Activated CD8-positive, alpha-beta T cell treated with anti-CD3 and anti-CD28 coated beads for 36 hours (primary cell): ENCODE results near the gene NRXN3. TPM values are rescaled to one million over a fixed set of nuclear protein-coding genes. Genes with fewer than 3 reads are reported as not detected.

Experiments
- ATAC-seq: fragments of 200-7000 bp; cut with Tn5 transposase; one replicate; pipeline ENCODE4 v1.10.0; 2021; ENCODE audit warnings: mild to moderate bottlenecking, moderate library complexity
- CTCF ChIA-PET: fragments of 350-600 bp; sonication (Branson Sonifier 250); formaldehyde crosslinking; loops from one replicate; lab custom pipeline; 2021; ENCODE audit warnings: antibody characterized with exemption; lab: Charles Lee
- POLR2A ChIA-PET: fragments of 350-600 bp; sonication (Branson Sonifier 250); formaldehyde crosslinking; loops from one replicate; lab custom pipeline; 2021; ENCODE audit warnings: antibody characterized with exemption; lab: Charles Lee
- DNase-seq: peaks from one replicate; pipeline ENCODE4 v3.0.0-alpha.2; 2020
- H3K27ac Mint-ChIP-seq: one replicate; pipeline ENCODE4 v1.8.0; 2021; ENCODE audit warnings: mild to moderate bottlenecking, mixed read lengths
- H3K27me3 Mint-ChIP-seq: one replicate; pipeline ENCODE4 v1.8.0; 2021; ENCODE audit warnings: mixed read lengths
- H3K36me3 Mint-ChIP-seq: one replicate; pipeline ENCODE4 v1.8.0; 2021; ENCODE audit warnings: low read depth, mixed read lengths
- H3K4me1 Mint-ChIP-seq: one replicate; pipeline ENCODE4 v1.8.0; 2021; ENCODE audit warnings: low read depth, mixed read lengths
- H3K4me3 Mint-ChIP-seq: one replicate; pipeline ENCODE4 v1.8.0; 2021; ENCODE audit warnings: mild to moderate bottlenecking, moderate library complexity, mixed read lengths
- H3K9me3 Mint-ChIP-seq: one replicate; pipeline ENCODE4 v1.8.0; 2021; ENCODE audit warnings: mixed read lengths
- intact Hi-C: fragments of 100-400 bp; cut with micrococcal nuclease; formaldehyde crosslinking; loops from one replicate; pipeline ENCODE4 v1.10.0; 2022
- total RNA-seq, 2 experiments: library from RNA; stranded (reverse); gene quantifications; one replicate each; pipeline ENCODE4 v1.2.3, GENCODE V29; 2021
- TF ChIP-seq, protein P1 (sequence below): fragments of 200-600 bp; IDR thresholded peaks from one replicate; pipeline ENCODE4 v1.8.0; 2022; ENCODE audit warnings: antibody characterized with exemption, mild to moderate bottlenecking

NRXN3 gene
- total RNA-seq, 2 experiments from 2014 or later = not detected

DNA sequence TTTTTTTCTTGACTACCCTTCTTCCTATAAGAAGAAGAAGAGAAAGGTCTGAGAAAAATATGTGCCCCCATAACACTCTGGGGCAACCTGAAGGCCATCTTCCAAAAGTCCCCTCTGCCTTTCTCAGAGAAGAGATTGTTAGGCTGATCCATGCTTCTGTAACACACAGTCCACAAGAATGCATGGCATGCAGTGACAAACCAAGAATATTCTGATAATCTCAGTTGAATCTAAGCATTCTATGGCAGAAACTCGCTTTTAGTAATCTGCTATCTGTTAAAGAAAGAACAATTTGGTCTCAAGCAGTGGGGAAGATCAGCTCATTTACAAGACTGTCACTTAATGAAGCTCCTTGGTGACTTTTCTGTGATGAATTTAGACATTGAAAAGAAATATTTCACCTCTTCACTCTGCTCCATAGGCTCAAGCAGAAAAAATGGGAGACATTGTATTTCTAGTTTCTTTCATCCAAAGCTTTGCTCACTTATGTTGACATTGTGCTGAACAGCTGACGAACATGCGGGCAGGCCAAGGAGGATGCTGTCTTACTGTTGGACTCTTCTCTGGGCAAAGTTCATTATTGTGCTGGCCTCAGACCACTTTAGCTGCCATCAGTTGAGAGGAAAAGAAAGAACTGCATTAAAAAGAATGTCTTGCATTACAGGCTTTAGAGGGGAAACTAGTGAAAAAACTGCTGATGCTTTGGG is 1084.0 kb downstream of the NRXN3 start:
- H3K27me3 Mint-ChIP-seq = no peaks in the 10 kb centered on the region
- no peak overlapping the region for H3K27ac Mint-ChIP-seq
- no peaks in the 10 kb centered on the region for H3K4me1 Mint-ChIP-seq
- no peaks in the 10 kb centered on the region for H3K36me3 Mint-ChIP-seq
- TF ChIP-seq, protein P1, sequence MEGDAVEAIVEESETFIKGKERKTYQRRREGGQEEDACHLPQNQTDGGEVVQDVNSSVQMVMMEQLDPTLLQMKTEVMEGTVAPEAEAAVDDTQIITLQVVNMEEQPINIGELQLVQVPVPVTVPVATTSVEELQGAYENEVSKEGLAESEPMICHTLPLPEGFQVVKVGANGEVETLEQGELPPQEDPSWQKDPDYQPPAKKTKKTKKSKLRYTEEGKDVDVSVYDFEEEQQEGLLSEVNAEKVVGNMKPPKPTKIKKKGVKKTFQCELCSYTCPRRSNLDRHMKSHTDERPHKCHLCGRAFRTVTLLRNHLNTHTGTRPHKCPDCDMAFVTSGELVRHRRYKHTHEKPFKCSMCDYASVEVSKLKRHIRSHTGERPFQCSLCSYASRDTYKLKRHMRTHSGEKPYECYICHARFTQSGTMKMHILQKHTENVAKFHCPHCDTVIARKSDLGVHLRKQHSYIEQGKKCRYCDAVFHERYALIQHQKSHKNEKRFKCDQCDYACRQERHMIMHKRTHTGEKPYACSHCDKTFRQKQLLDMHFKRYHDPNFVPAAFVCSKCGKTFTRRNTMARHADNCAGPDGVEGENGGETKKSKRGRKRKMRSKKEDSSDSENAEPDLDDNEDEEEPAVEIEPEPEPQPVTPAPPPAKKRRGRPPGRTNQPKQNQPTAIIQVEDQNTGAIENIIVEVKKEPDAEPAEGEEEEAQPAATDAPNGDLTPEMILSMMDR = no peak
- H3K9me3 Mint-ChIP-seq = no peaks in the 10 kb centered on the region
- ATAC-seq (no peak), DNase-seq (no peak)
- intact Hi-C loops = no loop called here
- ChIA-PET POLR2A (no interaction called here), CTCF (no interaction called here)
- H3K4me3 Mint-ChIP-seq = no peak overlapping the region

DNA sequence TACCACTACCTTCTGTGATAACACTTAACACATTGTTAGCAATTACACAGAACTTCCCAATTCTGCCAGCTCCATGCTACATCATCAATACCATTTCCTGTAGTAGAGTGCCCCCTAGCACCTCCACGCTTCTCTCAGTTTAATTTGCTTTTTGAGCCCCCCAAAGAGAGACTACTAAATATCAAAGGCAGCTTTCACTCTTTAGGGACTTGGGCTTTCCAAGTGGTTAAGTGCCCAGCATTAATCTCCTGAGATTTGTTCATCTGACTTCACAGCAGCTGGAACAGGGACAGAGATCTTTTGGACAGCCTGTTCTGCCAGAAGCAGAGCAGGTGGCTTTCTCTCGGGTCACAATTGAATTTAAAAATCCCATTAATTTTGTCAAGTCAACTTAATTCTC is 1086.2 kb downstream of the NRXN3 start:
- Mint-ChIP-seq H3K4me1 (no peaks in the 10 kb centered on the region), H3K27ac (no peak overlapping the region), H3K4me3 (no peak overlapping the region), H3K36me3 (no peaks in the 10 kb centered on the region), H3K27me3 (no peaks in the 10 kb centered on the region), H3K9me3 (no peaks in the 10 kb centered on the region)
- DNase-seq (no peak), ATAC-seq (no peak)
- intact Hi-C loops = no loop called here
- POLR2A ChIA-PET = no interaction called here
- TF ChIP-seq, protein P1 = no peak
- CTCF ChIA-PET = no interaction called here

DNA sequence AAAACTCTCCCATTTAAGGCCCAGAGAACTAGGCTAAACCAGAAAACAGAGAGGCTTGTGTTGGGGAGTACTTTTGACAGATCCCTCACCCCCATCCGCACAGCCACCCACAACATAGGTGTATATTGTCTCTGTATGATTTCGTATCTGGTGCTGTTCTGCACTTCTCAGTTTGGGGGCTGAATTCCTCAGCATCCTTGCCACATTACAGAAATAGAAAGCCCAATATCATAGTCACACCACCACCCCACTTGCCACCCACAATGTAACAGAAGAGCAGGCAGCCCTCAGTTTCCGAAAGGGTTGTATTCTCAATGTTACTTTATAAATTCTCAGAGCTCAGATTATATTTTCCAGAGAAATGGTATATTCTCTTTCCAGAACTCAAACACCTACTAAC is 1090.2 kb downstream of the NRXN3 start:
- no peak for DNase-seq
- no peaks in the 10 kb centered on the region for H3K4me1 Mint-ChIP-seq
- no peaks in the 10 kb centered on the region for H3K36me3 Mint-ChIP-seq
- intact Hi-C loops = no loop called here
- ATAC-seq = no peak
- H3K27ac Mint-ChIP-seq = no peak overlapping the region
- ChIA-PET POLR2A (no interaction called here), CTCF (no interaction called here)
- H3K4me3 Mint-ChIP-seq = no peak overlapping the region
- no peaks in the 10 kb centered on the region for H3K27me3 Mint-ChIP-seq
- no peaks in the 10 kb centered on the region for H3K9me3 Mint-ChIP-seq
- TF ChIP-seq, protein P1 = no peak

DNA sequence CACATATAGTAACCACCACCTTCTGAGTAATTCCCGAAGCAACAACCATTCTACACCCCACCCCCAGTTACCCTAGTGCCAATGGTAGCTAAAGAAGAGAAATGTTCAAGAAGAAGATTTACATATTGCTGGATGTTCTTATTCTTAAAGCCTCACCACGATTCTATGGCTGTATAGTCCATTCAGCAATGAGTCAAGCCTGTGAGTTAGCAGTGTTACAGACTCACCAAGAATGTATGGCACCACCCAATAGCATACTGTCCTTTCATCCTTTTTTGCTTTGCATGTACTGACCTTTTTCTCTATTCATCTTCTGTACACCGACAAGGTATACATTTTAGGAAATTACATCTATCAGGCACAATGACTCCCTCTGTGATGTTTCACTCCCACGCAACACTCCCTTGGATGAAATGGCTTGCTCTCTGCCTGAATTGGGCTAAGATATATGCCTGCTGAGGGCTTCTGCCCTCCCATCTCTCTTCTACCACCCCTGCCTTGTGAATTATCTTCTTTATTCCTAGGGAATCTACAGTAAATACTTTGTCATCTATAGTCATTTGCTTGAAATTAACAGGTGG is 1095.3 kb downstream of the NRXN3 start:
- DNase-seq = no peak
- no peaks in the 10 kb centered on the region for H3K27me3 Mint-ChIP-seq
- TF ChIP-seq, protein P1 = no peak
- no peaks in the 10 kb centered on the region for H3K9me3 Mint-ChIP-seq
- POLR2A ChIA-PET = no interaction called here
- H3K4me1 Mint-ChIP-seq = no peaks in the 10 kb centered on the region
- H3K27ac Mint-ChIP-seq = no peak overlapping the region
- ATAC-seq = no peak
- CTCF ChIA-PET = no interaction called here
- no peaks in the 10 kb centered on the region for H3K36me3 Mint-ChIP-seq
- intact Hi-C loops = no loop called here
- no peak overlapping the region for H3K4me3 Mint-ChIP-seq

DNA sequence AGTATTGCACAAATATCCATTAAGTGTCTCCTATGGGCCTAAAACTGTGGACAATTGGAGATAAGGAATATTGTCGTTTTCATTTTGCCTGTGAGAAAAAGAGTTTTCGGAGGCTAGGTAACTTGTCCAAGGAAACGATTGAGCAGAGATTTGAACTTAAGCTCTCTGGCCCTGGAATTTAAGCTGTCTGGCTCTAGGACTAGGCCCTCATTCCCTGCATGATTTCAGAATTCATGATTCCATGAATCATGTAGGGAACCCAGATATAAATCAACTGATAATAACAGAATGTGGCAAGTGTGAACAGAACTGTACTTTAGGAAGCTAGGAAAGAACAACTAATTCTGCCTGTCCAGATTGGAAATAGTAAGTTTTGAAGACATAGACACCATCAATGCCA is 1100.2 kb downstream of the NRXN3 start:
- Mint-ChIP-seq H3K9me3 (no peaks in the 10 kb centered on the region), H3K27ac (no peak overlapping the region), H3K36me3 (no peaks in the 10 kb centered on the region), H3K27me3 (peaks cover 5% of the 10 kb centered on the region), H3K4me1 (no peaks in the 10 kb centered on the region), H3K4me3 (no peak overlapping the region)
- ChIA-PET CTCF (no interaction called here), POLR2A (no interaction called here)
- intact Hi-C loops = no loop called here
- ATAC-seq (no peak), DNase-seq (no peak)
- TF ChIP-seq, protein P1 = no peak
